K562 (cell line): Measurements from ENCODE around the gene RUVBL1. TPM values are rescaled to one million over a fixed set of nuclear protein-coding genes. Genes with fewer than 3 reads are reported as not detected.

ENCODE experiments used
- ATAC-seq: fragments of 200-7000 bp; cut with Tn5 transposase; 3 replicates; pipeline ENCODE4 v1.9.1; 2020; ENCODE audit warnings: moderate library complexity
- BruUV-seq: library from RNA; stranded (reverse); fragments of 400-500 nt; replicated peaks from 2 replicates; lab custom pipeline; 2021; lab: Mats Ljungman, UMichigan
- CTCF ChIA-PET: fragments of 300-600 bp; formaldehyde crosslinking; extraction: SDS; loops from one replicate; lab custom pipeline; 2021; ENCODE audit warnings: low intra/inter-chr PET ratio; lab: Yijun Ruan, JAX
- POLR2A ChIA-PET: fragments of 300-600, 350-650 bp; sonication (Branson Sonifier 250); formaldehyde crosslinking; extraction: SDS; loops from one replicate; lab custom pipeline; 2021; ENCODE audit warnings: antibody characterized with exemption, inconsistent platforms; lab: Yijun Ruan, JAX
- DNase-seq, 4 experiments: peaks; one replicate each; pipeline versions ENCODE4 v3.0.0 to v3.0.0-alpha.2; 2011 to 2018; ENCODE audit warnings: low spot score in 3 of 4, mixed read lengths in 3 of 4; ENCODE audit errors: extremely low read depth in 1 of 4
- FAIRE-seq: peaks from 2 replicates; lab custom pipeline; 2011; peaks lifted over from hg19 to GRCh38; lab: Jason Lieb, UNC
- H2AFZ ChIP-seq: 2 replicates; pipeline ENCODE4 v1.6.0; 2011; ENCODE audit warnings: low read depth, low read length, control low read depth, inconsistent platforms
- H3K27ac ChIP-seq: fragments of 200-600 bp; 3 replicates; pipeline ENCODE4 v1.8.0; 2011; ENCODE audit warnings: low read depth, mild to moderate bottlenecking, control low read depth, inconsistent platforms, low read length, moderate library complexity, mixed read lengths; ENCODE audit errors: extremely low read depth
- H3K27me3 ChIP-seq, 2 experiments: fragments of 300-600 bp in 1 of 2; 2 replicates in 1 of 2; 3 replicates in 1 of 2; pipeline versions ENCODE4 v1.6.0 to v1.8.0; 2011; ENCODE audit warnings: inconsistent platforms in 2 of 2, low read length in 2 of 2, mild to moderate bottlenecking in 1 of 2, mixed read lengths in 1 of 2, moderate library complexity in 1 of 2; ENCODE audit not compliant: control insufficient read depth in 2 of 2, insufficient read depth in 2 of 2
- H3K36me3 ChIP-seq: fragments of 300-600 bp; 3 replicates; pipeline ENCODE4 v1.8.0; 2011; ENCODE audit warnings: mild to moderate bottlenecking, low read length, inconsistent platforms; ENCODE audit not compliant: control insufficient read depth, insufficient read depth
- H3K4me1 ChIP-seq, 2 experiments: fragments of 200-600 bp in 1 of 2; replicated peaks in 1 of 2; 2 replicates in 1 of 2; 3 replicates in 1 of 2; pipeline versions ENCODE4 v1.5.1 to v1.8.0; 2011; ENCODE audit warnings: inconsistent platforms in 2 of 2, low read length in 2 of 2, mild to moderate bottlenecking in 1 of 2, mixed read lengths in 1 of 2, moderate library complexity in 1 of 2; ENCODE audit not compliant: control insufficient read depth in 2 of 2, insufficient read depth in 2 of 2
- H3K4me2 ChIP-seq: 2 replicates; pipeline ENCODE4 v1.6.1; 2011; ENCODE audit warnings: low read length, control low read depth, inconsistent platforms, mixed read lengths; ENCODE audit not compliant: insufficient read depth
- H3K4me3 ChIP-seq: fragments of 200-600 bp; sonication (generic), shearing (Covaris generic); 2 replicates; pipeline ENCODE4 v1.5.1; 2016; ENCODE audit warnings: control low read depth, inconsistent platforms
- H3K79me2 ChIP-seq: fragments of 200-600 bp; 3 replicates; pipeline ENCODE4 v1.8.0; 2011; ENCODE audit warnings: low read length, inconsistent platforms; ENCODE audit not compliant: control insufficient read depth, insufficient read depth
- H3K9ac ChIP-seq, 2 experiments: 2 replicates each; pipeline versions ENCODE4 v1.6.0 to v1.6.1; 2011; ENCODE audit warnings: low read depth in 2 of 2, low read length in 2 of 2, control low read depth in 1 of 2, inconsistent platforms in 1 of 2, mild to moderate bottlenecking in 1 of 2, mixed read lengths in 1 of 2; ENCODE audit not compliant: insufficient read depth in 1 of 2
- H3K9me1 ChIP-seq: one replicate; pipeline ENCODE4 v1.6.0; 2011; ENCODE audit warnings: inconsistent platforms, mild to moderate bottlenecking, low read length, moderate library complexity; ENCODE audit not compliant: control insufficient read depth, insufficient read depth
- H3K9me3 ChIP-seq: replicated peaks from 2 replicates; pipeline ENCODE4 v1.5.1; 2011; ENCODE audit warnings: low read depth, low read length, inconsistent platforms; ENCODE audit not compliant: control insufficient read depth, insufficient read depth
- H4K20me1 ChIP-seq: replicated peaks from 2 replicates; pipeline ENCODE4 v1.6.1; 2011; ENCODE audit warnings: low read length, inconsistent platforms, mixed read lengths; ENCODE audit not compliant: control insufficient read depth, insufficient read depth
- BRD9 ChIP-seq: fragments of 450-650 bp; IDR thresholded peaks from 2 replicates; pipeline ENCODE4 v1.6.1; 2018; ENCODE audit warnings: low read depth; ENCODE audit not compliant: partially characterized antibody
- CBFA2T3 ChIP-seq: fragments of 450-650 bp; IDR thresholded peaks from 2 replicates; pipeline ENCODE4 v1.6.1; 2017
- CBFB ChIP-seq: sonication (generic); formaldehyde crosslinking; IDR thresholded peaks from 2 replicates; pipeline ENCODE4 v1.4.0; 2020; ENCODE audit warnings: mild to moderate bottlenecking, missing genetic modification reagents
- CCAR2 ChIP-seq: fragments of 200-400 bp; formaldehyde crosslinking; IDR thresholded peaks from 2 replicates; pipeline ENCODE4 v1.6.1; 2017; ENCODE audit warnings: mild to moderate bottlenecking, low read depth, low read length
- CHD1 ChIP-seq: fragments of 200-600 bp; sonication (generic); IDR thresholded peaks from one replicate; pipeline ENCODE4 v1.6.1; 2012; ENCODE audit warnings: mild to moderate bottlenecking, moderate library complexity, low read length, inconsistent platforms
- E2F4 ChIP-seq: sonication (generic); formaldehyde crosslinking; IDR thresholded peaks from 2 replicates; pipeline ENCODE4 v1.8.0; 2022; ENCODE audit warnings: mild to moderate bottlenecking, low read depth, missing genetic modification reagents
- HDAC6 ChIP-seq: IDR thresholded peaks from 2 replicates; pipeline ENCODE4 v1.6.1; 2012; ENCODE audit warnings: low read depth, mild to moderate bottlenecking, control low read depth, inconsistent platforms, low read length, moderate library complexity
- HMG20B ChIP-seq: fragments of 250-450 bp; sonication (Bioruptor Pico); IDR thresholded peaks from 2 replicates; pipeline ENCODE4 v1.5.0; 2021; ENCODE audit warnings: mild to moderate bottlenecking
- LCOR ChIP-seq: sonication (generic); formaldehyde crosslinking; IDR thresholded peaks from 2 replicates; pipeline ENCODE4 v1.8.0; 2022; ENCODE audit warnings: mild to moderate bottlenecking, missing genetic modification reagents
- NONO ChIP-seq, 2 experiments: fragments of 200-400 bp in 1 of 2; fragments of 450-650 bp in 1 of 2; formaldehyde crosslinking in 1 of 2; IDR thresholded peaks; 2 replicates each; pipeline ENCODE4 v1.6.1; 2017; ENCODE audit warnings: low read depth in 2 of 2, mild to moderate bottlenecking in 2 of 2, moderate library complexity in 2 of 2, low read length in 1 of 2
- PHF21A ChIP-seq: fragments of 450-650 bp; IDR thresholded peaks from 2 replicates; pipeline ENCODE4 v1.6.1; 2017; ENCODE audit warnings: low read depth, borderline replicate concordance
- RERE ChIP-seq: sonication (generic); formaldehyde crosslinking; IDR thresholded peaks from 2 replicates; pipeline ENCODE4 v1.8.0; 2023; ENCODE audit warnings: missing genetic modification reagents, mild to moderate bottlenecking, borderline replicate concordance
- SMARCC2 ChIP-seq: fragments of 450-650 bp; IDR thresholded peaks from 2 replicates; pipeline ENCODE4 v1.6.1; 2017; ENCODE audit warnings: antibody characterized with exemption, moderate library complexity, mild to moderate bottlenecking, low read depth
- SUPT5H ChIP-seq: fragments of 450-650 bp; IDR thresholded peaks from 2 replicates; pipeline ENCODE4 v1.6.1; 2016
- TAF7 ChIP-seq: fragments of 450-650 bp; IDR thresholded peaks from 2 replicates; pipeline ENCODE4 v1.6.1; 2016; ENCODE audit warnings: missing genetic modification characterization, missing compliant biosample characterization
- ZNF232 ChIP-seq: sonication (generic); formaldehyde crosslinking; IDR thresholded peaks from 2 replicates; pipeline ENCODE4 v1.8.0; 2022; ENCODE audit warnings: mild to moderate bottlenecking, missing genetic modification reagents
- ZNF76 ChIP-seq: fragments of 250-450 bp; sonication (Bioruptor Pico); IDR thresholded peaks from 2 replicates; pipeline ENCODE4 v1.4.0; 2020; ENCODE audit warnings: mild to moderate bottlenecking, moderate library complexity, borderline replicate concordance
- ZNF79 ChIP-seq: fragments of 250-450 bp; sonication (Bioruptor Pico); IDR thresholded peaks from 2 replicates; pipeline ENCODE4 v1.4.0; 2020; ENCODE audit warnings: low read depth, mild to moderate bottlenecking, moderate library complexity
- WGBS: fragments of 100-300 bp; shearing (Covaris generic); methylation state at CpG from one replicate; pipeline ENCODE4 v1.1.6; 2016; ENCODE audit warnings: low coverage, mixed read lengths; ENCODE audit not compliant: insufficient coverage; ENCODE audit errors: missing lambda C conversion rate; 5-methylcytosine and 5-hydroxymethylcytosine counted together
- in situ Hi-C: fragments of 300-500 bp; cut with MboI; formaldehyde crosslinking; loops from 4 replicates; pipeline ENCODE4 v1.15.0; 2018; ENCODE audit warnings: inconsistent platforms, mixed read lengths
- intact Hi-C: fragments of 100-400 bp; cut with micrococcal nuclease; formaldehyde crosslinking; loops from 2 replicates; pipeline ENCODE4 v1.14.2; 2022
- polyA plus RNA-seq, 8 experiments: library from polyadenylated mRNA; depleted of rRNA in 4 of 8; stranded (reverse) in 5 of 8; unstranded in 3 of 8; fragments of >200 nt; fragmentation: Nextera tagmentation in 2 of 8; fragmentation: Illumina TruSeq in 1 of 8; extraction: Ambion mirVana in 2 of 8; extraction: Trizol in 1 of 8; gene quantifications; 2 replicates each; pipeline versions ENCODE4 v1.2.1 to v1.2.3, GENCODE V29; 2011 to 2014; ENCODE audit warnings: inconsistent platforms in 1 of 8, missing spikeins in 1 of 8
- total RNA-seq, 7 experiments: library from RNA; depleted of rRNA in 6 of 7; stranded (reverse); fragments of >200 nt in 6 of 7; fragmentation: Illumina TruSeq in 2 of 7; extraction: Trizol in 2 of 7; gene quantifications; 2 replicates each; pipeline versions ENCODE4 v1.2.1 to v1.2.3, GENCODE V29; 2011 to 2021; ENCODE audit warnings: low replicate concordance in 1 of 7

The RUVBL1 gene
- total and polyA plus RNA-seq, 9 of the 15 experiments (the other 6 are each of a cell fraction or from before 2014, with no cell fraction given), result 20.7 to 147 (median 113) TPM

DNA sequence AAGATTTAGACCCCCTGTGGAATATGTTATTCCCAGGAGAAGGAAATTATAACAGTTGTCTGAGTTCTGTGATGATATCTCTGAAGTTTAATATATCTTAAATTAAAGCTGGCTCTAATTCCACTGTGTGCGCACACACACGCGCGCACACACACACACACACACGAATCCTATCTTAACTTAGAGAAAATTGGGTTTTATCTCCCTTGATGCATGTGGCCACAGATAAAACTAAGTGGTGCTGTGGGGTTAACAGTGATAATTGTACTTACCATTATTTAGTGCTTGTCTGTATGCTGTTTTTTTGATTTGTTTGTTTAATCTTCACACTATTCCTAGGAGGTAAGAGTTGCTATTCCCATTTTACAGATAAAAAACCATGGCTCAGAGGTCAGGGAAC lies 37.0 kb upstream of the RUVBL1 start:
- H4K20me1 ChIP-seq, result no peaks in the 10 kb centered on the region
- H3K9me1 ChIP-seq, result no peaks in the 10 kb centered on the region
- H3K9ac ChIP-seq, result no peak overlapping the region
- H3K27ac ChIP-seq, result no peak overlapping the region
- in situ Hi-C loops, result no loop called here
- no TSS peak for BruUV-seq
- ATAC-seq (no peak), DNase-seq (no peak), FAIRE-seq (no peak)
- no peak overlapping the region for H2AFZ ChIP-seq
- no peaks in the 10 kb centered on the region for H3K4me1 ChIP-seq
- peaks cover under 1% of the 10 kb centered on the region; the same call in 1 of the 3 replicates for H3K79me2 ChIP-seq
- CTCF ChIA-PET, result no interaction called here
- no peaks in the 10 kb centered on the region for H3K9me3 ChIP-seq
- intact Hi-C loops, result no loop called here
- POLR2A ChIA-PET, result no interaction called here
- WGBS, result 83% methylated on average over 5 of the region's 5 CpGs
- TF ChIP-seq E2F4 (CRISPR knock-in tag) (no peak), LCOR (no peak), ZNF232 (no peak), ZNF76 (CRISPR knock-in tag) (no peak), HMG20B (CRISPR knock-in tag) (no peak), NONO (IDR thresholded peaks at IDR 0.05; ENCODE audit: low read depth in 2 of 2, low read length in 1 of 2) (no peak), ZNF79 (CRISPR knock-in tag) (no peak), TAF7 (tag) (no peak), SUPT5H (no peak), CBFA2T3 (no peak), BRD9 (no peak), PHF21A (no peak), CBFB (CRISPR knock-in tag) (no peak), CHD1 (no peak), SMARCC2 (no peak), HDAC6 (no peak), CCAR2 (no peak), RERE (CRISPR knock-in tag) (no peak)
- H3K4me3 ChIP-seq, result no peak overlapping the region
- peaks cover 29% of the 10 kb centered on the region; the same call in 2 of the 3 replicates for H3K36me3 ChIP-seq
- no peaks in the 10 kb centered on the region for H3K27me3 ChIP-seq
- H3K4me2 ChIP-seq, result no peak overlapping the region
